ENCODE data around the gene HERC5.

Gene HERC5

GRCh38 chr4:88458104-88458740, 1.3 kb downstream of the HERC5 start:
- no peak overlapping the region for H3K4me3 ChIP-seq (replicated peaks in 1 of 2; ENCODE audit: low read depth in 2 of 2, low read length in 2 of 2)

GRCh38 chr4:88465653-88466192, 8.8 kb downstream of the HERC5 start:
- H3K4me3 ChIP-seq (replicated peaks in 1 of 2; ENCODE audit: low read depth in 2 of 2, low read length in 2 of 2) = no peak overlapping the region
- TF ChIP-seq CTCF (IDR thresholded peaks at IDR 0.05; ENCODE audit: low read depth, low read length) = no peak
- DNase-seq (ENCODE audit: low read depth in 2 of 2) = no peak

More at GRCh38 chr4:88458104-88458740, 1.3 kb downstream of the HERC5 start:
- DNase-seq (ENCODE audit: low read depth in 2 of 2) = no peak
- TF ChIP-seq CTCF (IDR thresholded peaks at IDR 0.05; ENCODE audit: low read depth, low read length) = no peak

GRCh38 chr4:88467392-88467791, 10.5 kb downstream of the HERC5 start:
- DNase-seq (ENCODE audit: low read depth in 2 of 2) = no peak
- TF ChIP-seq CTCF (IDR thresholded peaks at IDR 0.05; ENCODE audit: low read depth, low read length) = no peak
- no peak overlapping the region for H3K4me3 ChIP-seq (replicated peaks in 1 of 2; ENCODE audit: low read depth in 2 of 2, low read length in 2 of 2)

GRCh38 chr4:88477229-88477860, 20.4 kb downstream of the HERC5 start:
- DNase-seq (ENCODE audit: low read depth in 2 of 2) = no peak
- H3K4me3 ChIP-seq (replicated peaks in 1 of 2; ENCODE audit: low read depth in 2 of 2, low read length in 2 of 2) = no peak overlapping the region
- TF ChIP-seq CTCF (IDR thresholded peaks at IDR 0.05; ENCODE audit: low read depth, low read length) = no peak

GRCh38 chr4:88478247-88478646, 21.3 kb downstream of the HERC5 start:
- DNase-seq (ENCODE audit: low read depth in 2 of 2) = no peak
- TF ChIP-seq CTCF (IDR thresholded peaks at IDR 0.05; ENCODE audit: low read depth, low read length) = no peak
- H3K4me3 ChIP-seq (replicated peaks in 1 of 2; ENCODE audit: low read depth in 2 of 2, low read length in 2 of 2) = no peak overlapping the region

GRCh38 chr4:88481537-88481936, 24.6 kb downstream of the HERC5 start:
- peak in 1 of 2 donors; percentile 5 for DNase-seq (ENCODE audit: low read depth in 2 of 2)
- no peak for TF ChIP-seq CTCF (IDR thresholded peaks at IDR 0.05; ENCODE audit: low read depth, low read length)
- H3K4me3 ChIP-seq (replicated peaks in 1 of 2; ENCODE audit: low read depth in 2 of 2, low read length in 2 of 2) = no peak overlapping the region

Measured in cardiac fibroblast (primary cell).